Progenitor cell of endocrine pancreas (in vitro differentiated cells): ENCODE measurements around the gene EGF. TPM values are rescaled to one million over a fixed set of nuclear protein-coding genes. Genes with fewer than 3 reads are reported as not detected.

ENCODE experiments used
- DNase-seq: peaks from one replicate; pipeline ENCODE4 v3.0.0; 2021; ENCODE audit warnings: low spot score; ENCODE audit not compliant: unreplicated experiment
- H3K27ac Mint-ChIP-seq: 2 replicates; pipeline ENCODE4 v1.8.0; 2021; ENCODE audit warnings: mild to moderate bottlenecking, moderate library complexity, mixed read lengths
- H3K27me3 Mint-ChIP-seq: 2 replicates; pipeline ENCODE4 v1.8.0; 2021; ENCODE audit warnings: mixed read lengths
- H3K36me3 Mint-ChIP-seq: 2 replicates; pipeline ENCODE4 v1.8.0; 2022; ENCODE audit warnings: mixed read lengths; ENCODE audit not compliant: insufficient read depth
- H3K4me1 Mint-ChIP-seq: 2 replicates; pipeline ENCODE4 v1.8.0; 2021; ENCODE audit warnings: low read depth, mixed read lengths
- H3K4me3 Mint-ChIP-seq: 2 replicates; pipeline ENCODE4 v1.8.0; 2021; ENCODE audit warnings: low read depth, mild to moderate bottlenecking, moderate library complexity, mixed read lengths
- H3K9me3 Mint-ChIP-seq: 2 replicates; pipeline ENCODE4 v1.8.0; 2021; ENCODE audit warnings: low read depth, mixed read lengths
- long read RNA-seq: library from polyadenylated mRNA; unstranded; transcript quantifications from one replicate; pipeline ENCODE4 v2.0.0, GENCODE V29; 2020
- total RNA-seq: library from RNA; stranded (reverse); gene quantifications from 2 replicates; pipeline ENCODE4 v1.2.1, GENCODE V29; 2021
- TF ChIP-seq, protein P1 (sequence below): fragments of 200-600 bp; sonication (generic); IDR thresholded peaks from one replicate; pipeline ENCODE4 v1.5.0; 2021; ENCODE audit warnings: antibody characterized with exemption, mild to moderate bottlenecking; ENCODE audit not compliant: unreplicated experiment

The EGF gene
- total RNA-seq: 0.36 and 0.47 TPM in 2 replicates
- long read RNA-seq, partial matches to known transcripts: 0 of 3 reads
- long read RNA-seq, other reads (novel, unspliced or antisense): 3 of 3 reads

DNA sequence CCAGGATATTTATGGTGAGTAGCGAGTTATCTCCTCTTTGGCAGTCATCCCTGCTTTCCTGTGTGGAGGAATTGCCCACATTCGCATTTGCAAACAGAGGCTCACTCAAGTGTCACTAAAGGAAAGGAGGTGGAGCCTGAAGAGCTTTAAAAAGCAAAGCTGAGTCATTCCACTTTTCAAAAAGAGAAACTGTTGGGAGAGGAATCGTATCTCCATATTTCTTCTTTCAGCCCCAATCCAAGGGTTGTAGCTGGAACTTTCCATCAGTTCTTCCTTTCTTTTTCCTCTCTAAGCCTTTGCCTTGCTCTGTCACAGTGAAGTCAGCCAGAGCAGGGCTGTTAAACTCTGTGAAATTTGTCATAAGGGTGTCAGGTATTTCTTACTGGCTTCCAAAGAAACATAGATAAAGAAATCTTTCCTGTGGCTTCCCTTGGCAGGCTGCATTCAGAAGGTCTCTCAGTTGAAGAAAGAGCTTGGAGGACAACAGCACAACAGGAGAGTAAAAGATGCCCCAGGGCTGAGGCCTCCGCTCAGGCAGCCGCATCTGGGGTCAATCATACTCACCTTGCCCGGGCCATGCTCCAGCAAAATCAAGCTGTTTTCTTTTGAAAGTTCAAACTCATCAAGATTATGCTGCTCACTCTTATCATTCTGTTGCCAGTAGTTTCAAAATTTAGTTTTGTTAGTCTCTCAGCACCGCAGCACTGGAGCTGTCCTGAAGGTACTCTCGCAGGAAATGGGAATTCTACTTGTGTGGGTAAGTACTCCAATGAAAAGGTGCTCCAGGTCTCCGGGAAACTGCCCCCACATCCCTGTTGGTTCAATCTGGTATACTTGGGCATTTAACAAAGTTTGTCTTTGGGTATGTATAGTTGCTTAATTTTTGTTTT lies at the start of gene EGF:
TSS of gene EGF (plus strand) at position 178 of the 890 bp plus-strand sequence. CDS start at position 631, 453 bp downstream.
- H3K27ac Mint-ChIP-seq: no peak within 1 kb of the TSS
- no peak within 1 kb of the TSS for H3K4me3 Mint-ChIP-seq
- no peaks in the 10 kb centered on the region for H3K9me3 Mint-ChIP-seq
- no peak for DNase-seq
- peaks cover 4% of the 10 kb centered on the region for H3K27me3 Mint-ChIP-seq
- H3K4me1 Mint-ChIP-seq: peaks cover 18% of the 10 kb centered on the region
- no peaks in the 10 kb centered on the region for H3K36me3 Mint-ChIP-seq
- TF ChIP-seq, protein P1, sequence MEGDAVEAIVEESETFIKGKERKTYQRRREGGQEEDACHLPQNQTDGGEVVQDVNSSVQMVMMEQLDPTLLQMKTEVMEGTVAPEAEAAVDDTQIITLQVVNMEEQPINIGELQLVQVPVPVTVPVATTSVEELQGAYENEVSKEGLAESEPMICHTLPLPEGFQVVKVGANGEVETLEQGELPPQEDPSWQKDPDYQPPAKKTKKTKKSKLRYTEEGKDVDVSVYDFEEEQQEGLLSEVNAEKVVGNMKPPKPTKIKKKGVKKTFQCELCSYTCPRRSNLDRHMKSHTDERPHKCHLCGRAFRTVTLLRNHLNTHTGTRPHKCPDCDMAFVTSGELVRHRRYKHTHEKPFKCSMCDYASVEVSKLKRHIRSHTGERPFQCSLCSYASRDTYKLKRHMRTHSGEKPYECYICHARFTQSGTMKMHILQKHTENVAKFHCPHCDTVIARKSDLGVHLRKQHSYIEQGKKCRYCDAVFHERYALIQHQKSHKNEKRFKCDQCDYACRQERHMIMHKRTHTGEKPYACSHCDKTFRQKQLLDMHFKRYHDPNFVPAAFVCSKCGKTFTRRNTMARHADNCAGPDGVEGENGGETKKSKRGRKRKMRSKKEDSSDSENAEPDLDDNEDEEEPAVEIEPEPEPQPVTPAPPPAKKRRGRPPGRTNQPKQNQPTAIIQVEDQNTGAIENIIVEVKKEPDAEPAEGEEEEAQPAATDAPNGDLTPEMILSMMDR: no peak

DNA sequence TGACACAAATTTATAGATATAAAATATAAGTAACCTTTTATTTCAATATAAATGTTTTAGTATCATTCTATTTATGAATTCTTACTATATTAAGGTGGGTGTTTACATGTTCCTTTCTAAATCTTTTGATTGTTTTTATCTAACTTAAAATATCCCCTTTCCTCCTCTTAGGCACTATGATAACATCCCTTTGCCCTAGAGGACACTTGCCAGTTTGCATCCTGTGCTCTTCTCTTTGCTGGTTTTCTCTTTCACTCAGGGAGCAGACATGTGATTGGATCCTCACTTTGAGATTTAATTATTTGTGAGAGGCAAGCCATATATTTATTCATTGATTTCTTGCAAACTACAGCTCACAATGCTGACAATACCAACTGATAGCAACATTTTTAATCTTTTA lies 48.5 kb upstream of the EGF start:
- no peak overlapping the region for H3K4me3 Mint-ChIP-seq
- H3K27ac Mint-ChIP-seq: no peak overlapping the region
- no peaks in the 10 kb centered on the region for H3K27me3 Mint-ChIP-seq
- DNase-seq: no peak
- TF ChIP-seq, protein P1: no peak
- no peaks in the 10 kb centered on the region for H3K36me3 Mint-ChIP-seq
- H3K4me1 Mint-ChIP-seq: no peaks in the 10 kb centered on the region
- peaks cover 5% of the 10 kb centered on the region for H3K9me3 Mint-ChIP-seq

DNA sequence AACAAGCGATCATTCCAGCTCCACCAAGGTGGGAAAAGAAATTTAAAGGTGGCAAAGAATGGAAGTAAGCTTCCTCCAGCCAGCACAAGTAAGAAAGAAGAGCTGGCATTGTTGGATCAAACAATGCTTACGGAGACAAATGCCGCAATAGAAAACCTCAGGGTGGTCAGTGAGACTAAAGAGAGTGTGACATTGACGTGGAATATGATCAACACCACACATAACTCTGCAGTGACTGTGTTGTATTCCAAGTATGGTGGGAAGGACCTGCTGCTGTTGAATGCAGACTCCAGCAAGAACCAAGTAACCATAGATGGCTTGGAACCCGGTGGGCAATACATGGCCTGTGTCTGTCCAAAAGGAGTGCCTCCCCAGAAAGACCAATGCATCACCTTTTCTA lies 42.6 kb upstream of the EGF start:
- Mint-ChIP-seq H3K9me3 (no peaks in the 10 kb centered on the region), H3K4me1 (no peaks in the 10 kb centered on the region), H3K27ac (no peak overlapping the region), H3K27me3 (no peaks in the 10 kb centered on the region), H3K36me3 (no peaks in the 10 kb centered on the region), H3K4me3 (no peak overlapping the region)
- TF ChIP-seq, protein P1: no peak
- DNase-seq: no peak

DNA sequence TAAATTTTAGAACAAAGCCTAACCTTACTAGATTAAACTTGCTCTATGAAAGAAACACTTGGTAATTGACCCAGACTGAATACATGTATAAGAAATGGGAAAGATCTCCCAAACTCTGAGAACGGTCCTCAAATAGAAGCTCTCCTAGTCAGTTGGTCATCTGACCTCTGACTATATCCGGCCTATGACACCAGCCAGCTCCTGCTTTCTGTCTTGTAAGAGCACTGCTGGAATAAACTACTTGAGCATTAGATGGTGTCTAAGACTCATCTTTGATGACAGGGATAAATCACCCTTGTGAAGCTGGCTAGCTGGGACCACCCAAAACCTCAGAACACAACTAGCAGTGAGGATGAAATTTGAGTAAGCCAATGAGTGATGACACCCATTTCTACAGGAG lies 40.6 kb upstream of the EGF start:
- no peaks in the 10 kb centered on the region for H3K36me3 Mint-ChIP-seq
- no peaks in the 10 kb centered on the region for H3K9me3 Mint-ChIP-seq
- no peaks in the 10 kb centered on the region for H3K27me3 Mint-ChIP-seq
- H3K4me1 Mint-ChIP-seq: no peaks in the 10 kb centered on the region
- H3K4me3 Mint-ChIP-seq: no peak overlapping the region
- H3K27ac Mint-ChIP-seq: no peak overlapping the region
- TF ChIP-seq, protein P1: no peak
- DNase-seq: no peak

DNA sequence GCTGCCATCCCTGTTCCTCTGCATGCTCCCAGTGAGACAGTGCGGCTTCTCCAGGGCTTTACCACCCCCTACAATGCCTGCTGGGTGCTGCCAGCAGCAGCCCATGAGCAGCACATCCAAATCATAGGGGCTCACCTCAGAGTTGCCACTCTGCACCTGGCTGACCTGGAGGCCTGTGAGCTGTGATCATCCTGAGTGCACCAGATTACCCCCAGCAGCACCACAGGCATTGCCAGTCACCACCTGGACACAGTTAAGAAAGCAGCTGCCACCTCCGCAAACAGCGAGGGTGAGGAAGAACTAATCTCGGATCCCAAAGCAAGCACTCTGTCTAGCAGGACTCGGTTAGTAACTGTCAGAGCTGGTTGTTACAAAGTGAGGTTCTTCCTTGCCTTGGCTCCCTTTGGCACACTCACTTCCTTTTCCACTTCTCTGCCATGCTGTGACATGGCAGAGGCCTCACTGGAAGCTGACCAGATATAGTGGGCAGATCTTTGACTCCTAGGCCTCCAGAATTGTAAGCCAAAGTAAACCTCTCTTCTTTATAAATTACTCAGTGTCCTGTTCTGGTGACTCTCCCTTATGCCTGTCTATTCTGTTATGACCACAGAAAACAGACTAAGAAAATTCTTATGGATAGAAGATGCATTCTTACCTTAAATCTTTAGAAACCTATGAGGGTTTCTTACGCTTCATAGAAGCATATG lies 39.6 kb upstream of the EGF start:
- Mint-ChIP-seq H3K27ac (no peak overlapping the region), H3K4me3 (no peak overlapping the region), H3K9me3 (no peaks in the 10 kb centered on the region), H3K36me3 (no peaks in the 10 kb centered on the region), H3K27me3 (no peaks in the 10 kb centered on the region), H3K4me1 (peaks cover 5% of the 10 kb centered on the region)
- DNase-seq: no peak
- TF ChIP-seq, protein P1: no peak
